ENCODE data around the gene MICU1.
A peak's percentile ranks its signal among the peaks of the same experiment; 100 is the strongest.

MICU1 gene

GRCh38 chr10:72611783-72612182 is 14.1 kb downstream of the MICU1 start:
- H3K4me3 ChIP-seq (ENCODE audit: low read depth, low read length): no peak overlapping the region
- DNase-seq (ENCODE audit: low read depth): no peak
- no peak for TF ChIP-seq CTCF (IDR thresholded peaks at IDR 0.05; ENCODE audit: insufficient read depth, low read depth, low read length, missing control alignments)

- no peak overlapping the region for H3K4me3 ChIP-seq (ENCODE audit: low read depth, low read length)
- no peak for TF ChIP-seq CTCF (IDR thresholded peaks at IDR 0.05; ENCODE audit: insufficient read depth, low read depth, low read length, missing control alignments)
- no peak for DNase-seq (ENCODE audit: low read depth)
Observed at GRCh38 chr10:72610466-72610865, 15.4 kb downstream of the MICU1 start.

GRCh38 chr10:72605122-72605521 is 20.8 kb downstream of the MICU1 start:
- no peak overlapping the region for H3K4me3 ChIP-seq (ENCODE audit: low read depth, low read length)
- no peak for DNase-seq (ENCODE audit: low read depth)
- no peak for TF ChIP-seq CTCF (IDR thresholded peaks at IDR 0.05; ENCODE audit: insufficient read depth, low read depth, low read length, missing control alignments)

- no peak for TF ChIP-seq CTCF (IDR thresholded peaks at IDR 0.05; ENCODE audit: insufficient read depth, low read depth, low read length, missing control alignments)
- DNase-seq (ENCODE audit: low read depth): no peak
- H3K4me3 ChIP-seq (ENCODE audit: low read depth, low read length): no peak overlapping the region
Observed at GRCh38 chr10:72601144-72601543, 24.7 kb downstream of the MICU1 start.

DNA sequence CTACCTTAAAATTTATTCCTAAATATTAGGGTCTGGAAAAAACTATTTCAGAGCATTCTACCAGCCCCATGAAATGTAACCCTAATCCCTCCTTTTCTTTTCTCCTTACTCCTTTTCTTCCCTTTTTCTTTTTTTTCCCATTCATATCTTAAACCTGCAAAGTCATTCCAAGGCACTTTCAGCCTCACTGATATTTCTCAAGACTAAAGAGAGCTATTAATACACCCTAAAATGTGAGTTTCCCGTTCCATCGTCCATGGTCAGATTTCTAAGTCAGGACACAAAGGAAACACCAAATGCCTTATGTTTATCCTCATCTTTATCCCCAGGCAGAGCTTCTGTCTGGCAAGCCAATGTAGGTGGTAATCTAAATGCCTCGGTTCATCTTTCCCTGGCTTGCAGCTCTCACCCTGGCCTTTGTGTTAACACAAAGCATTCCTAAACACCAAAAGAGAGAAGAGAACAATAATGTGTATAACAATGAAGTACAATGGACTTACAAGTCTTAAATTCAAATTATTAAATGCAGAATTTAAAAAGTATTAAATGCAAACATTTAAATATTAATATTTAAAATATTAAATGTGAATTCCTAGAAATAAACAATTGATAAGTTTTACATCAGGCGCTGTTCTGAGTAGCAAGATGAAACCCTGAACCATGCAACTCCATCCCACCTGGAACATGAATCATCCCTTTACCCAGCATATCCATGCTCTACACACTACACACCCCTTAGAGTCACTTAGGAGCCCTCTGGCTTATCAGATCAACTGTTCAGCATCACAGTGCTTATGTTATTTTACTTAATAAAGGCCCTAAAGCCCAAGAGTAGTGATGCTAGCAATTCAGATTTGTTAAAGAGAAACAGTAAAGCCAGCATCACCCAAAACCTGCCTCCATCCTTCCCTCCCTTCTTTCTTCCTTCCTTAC is 26.8 kb downstream of the MICU1 start:
- H3K4me3 ChIP-seq (ENCODE audit: low read depth, low read length): no peak overlapping the region
- no peak for DNase-seq (ENCODE audit: low read depth)
- TF ChIP-seq CTCF (IDR thresholded peaks at IDR 0.05; ENCODE audit: insufficient read depth, low read depth, low read length, missing control alignments): no peak

- H3K4me3 ChIP-seq (ENCODE audit: low read depth, low read length): no peak overlapping the region
- TF ChIP-seq CTCF (IDR thresholded peaks at IDR 0.05; ENCODE audit: insufficient read depth, low read depth, low read length, missing control alignments): no peak
- peak; percentile 43 for DNase-seq (ENCODE audit: low read depth)
Observed at GRCh38 chr10:72597897-72598296, 28.0 kb downstream of the MICU1 start.

- no peak for TF ChIP-seq CTCF (IDR thresholded peaks at IDR 0.05; ENCODE audit: insufficient read depth, low read depth, low read length, missing control alignments)
- H3K4me3 ChIP-seq (ENCODE audit: low read depth, low read length): no peak overlapping the region
- DNase-seq (ENCODE audit: low read depth): no peak
Observed at GRCh38 chr10:72595436-72595835, 30.4 kb downstream of the MICU1 start.
